CD4-positive, alpha-beta T cell (primary cell): ENCODE measurements around the gene IL1RN. TPM values are rescaled to one million over a fixed set of nuclear protein-coding genes. Genes with fewer than 3 reads are reported as not detected.

Source experiments
- ATAC-seq: fragments of 200-7000 bp; cut with Tn5 transposase; one replicate; pipeline ENCODE4 v1.10.0; 2022; ENCODE audit warnings: mild to moderate bottlenecking; ENCODE audit not compliant: poor library complexity
- CTCF ChIA-PET: fragments of 350-600 bp; sonication (Branson Sonifier 250); formaldehyde crosslinking; loops from one replicate; lab custom pipeline; 2021; ENCODE audit warnings: antibody characterized with exemption, inconsistent platforms; lab: Charles Lee
- POLR2A ChIA-PET: fragments of 350-600 bp; sonication (Branson Sonifier 250); formaldehyde crosslinking; loops from one replicate; lab custom pipeline; 2021; ENCODE audit warnings: antibody characterized with exemption, inconsistent platforms; lab: Charles Lee
- DNase-seq, 14 experiments: peaks; one replicate each; pipeline ENCODE4 v3.0.0-alpha.2; 2013 to 2020; ENCODE audit warnings: mixed read lengths in 2 of 14
- H3K27ac ChIP-seq, 2 donors: one replicate each; pipeline versions ENCODE4 v1.5.1 to v1.7.0; 2013; ENCODE audit warnings: low read length in 2 of 2, low read depth in 1 of 2, mild to moderate bottlenecking in 1 of 2
- H3K27me3 ChIP-seq, 2 experiments: 1 replicate in 1 of 2; 2 replicates in 1 of 2; pipeline versions ENCODE4 v1.6.1 to v1.7.0; 2013; ENCODE audit warnings: low read length in 2 of 2, control low read depth in 1 of 2, mild to moderate bottlenecking in 1 of 2, moderate library complexity in 1 of 2; ENCODE audit not compliant: insufficient read depth in 2 of 2, control insufficient read depth in 1 of 2
- H3K36me3 ChIP-seq: one replicate; pipeline ENCODE4 v1.6.1; 2013; ENCODE audit warnings: low read length, control low read depth; ENCODE audit not compliant: insufficient read depth
- H3K4me1 ChIP-seq: one replicate; pipeline ENCODE4 v1.6.1; 2013; ENCODE audit warnings: low read length, control low read depth; ENCODE audit not compliant: insufficient read depth
- H3K4me3 ChIP-seq: one replicate; pipeline ENCODE4 v1.5.1; 2013; ENCODE audit warnings: mild to moderate bottlenecking, low read length, moderate library complexity
- H3K9me3 ChIP-seq, 2 experiments: 1 replicate in 1 of 2; 2 replicates in 1 of 2; pipeline versions ENCODE4 v1.6.1 to v1.7.0; 2013; ENCODE audit warnings: low read length in 2 of 2, mild to moderate bottlenecking in 2 of 2, control low read depth in 1 of 2, moderate library complexity in 1 of 2; ENCODE audit not compliant: control insufficient read depth in 1 of 2, insufficient read depth in 1 of 2
- H3K27ac Mint-ChIP-seq: one replicate; pipeline ENCODE4 v1.8.0; 2020; ENCODE audit warnings: mixed read lengths
- H3K27me3 Mint-ChIP-seq: one replicate; pipeline ENCODE4 v1.8.0; 2021; ENCODE audit warnings: mixed read lengths
- H3K36me3 Mint-ChIP-seq: one replicate; pipeline ENCODE4 v1.8.0; 2021; ENCODE audit warnings: low read depth, mixed read lengths
- H3K4me1 Mint-ChIP-seq: one replicate; pipeline ENCODE4 v1.8.0; 2021; ENCODE audit warnings: low read depth, mixed read lengths
- H3K4me3 Mint-ChIP-seq: one replicate; pipeline ENCODE4 v1.8.0; 2020; ENCODE audit warnings: mild to moderate bottlenecking, mixed read lengths
- H3K9me3 Mint-ChIP-seq: one replicate; pipeline ENCODE4 v1.8.0; 2020; ENCODE audit warnings: mixed read lengths
- CTCF ChIP-seq: fragments of 200-600 bp; IDR thresholded peaks from one replicate; pipeline ENCODE4 v1.8.0; 2022; ENCODE audit warnings: antibody characterized with exemption, mild to moderate bottlenecking
- intact Hi-C, 2 experiments: fragments of 100-400 bp; cut with DNase I in 1 of 2; cut with micrococcal nuclease in 1 of 2; formaldehyde crosslinking; loops; one replicate each; pipeline versions ENCODE4 v1.15.1 to v1.9.0; 2023 to 2025; cut with DNase I, micrococcal nuclease
- total RNA-seq, 174 experiments: library from RNA in 2 of 174; stranded (reverse) in 2 of 174; gene quantifications; one replicate each; pipeline ENCODE4 v1.2.3 and lab custom pipeline; 2021 to 2026

Gene IL1RN
- total RNA-seq, 2 experiments from 2014 or later, result 0.31 to 0.58 TPM

GRCh38 chr2:113134717-113135116 lies 7.3 kb downstream of the IL1RN start:
- Mint-ChIP-seq H3K36me3 (no peaks in the 10 kb centered on the region), H3K4me3 (no peak overlapping the region), H3K27me3 (no peaks in the 10 kb centered on the region), H3K27ac (no peak overlapping the region), H3K9me3 (no peaks in the 10 kb centered on the region), H3K4me1 (peaks cover 25% of the 10 kb centered on the region)
- H3K4me1 ChIP-seq, result peaks cover 10% of the 10 kb centered on the region
- no peak for TF ChIP-seq CTCF
- H3K4me3 ChIP-seq, result no peak overlapping the region
- no peak for ATAC-seq
- H3K27me3 ChIP-seq, result no peaks in the 10 kb centered on the region
- ChIA-PET CTCF (interaction anchor here (1.0 to 2.6 kb wide), 6 partner anchors 46 to 255 kb away, joined by 3 to 8 read pairs (median 4); no protein-coding TSS in a partner anchor), POLR2A (interaction anchor here (1.6 kb wide), 1 partner anchor 64 kb away, joined by 3 read pairs; no protein-coding TSS in a partner anchor)
- no peaks in the 10 kb centered on the region for H3K9me3 ChIP-seq
- DNase-seq, result no peak
- H3K36me3 ChIP-seq, result no peaks in the 10 kb centered on the region
- H3K27ac ChIP-seq, result no peak overlapping the region
- intact Hi-C loops, result loop anchor here (5.0 to 10.0 kb wide), 2 partner anchors 150 to 258 kb away; no protein-coding TSS in a partner anchor

- no peak overlapping the region for H3K27ac Mint-ChIP-seq
- DNase-seq, result no peak
- Histone ChIP-seq H3K27ac (no peak overlapping the region), H3K4me3 (no peak overlapping the region), H3K36me3 (no peaks in the 10 kb centered on the region), H3K27me3 (no peaks in the 10 kb centered on the region), H3K4me1 (peaks cover 10% of the 10 kb centered on the region), H3K9me3 (no peaks in the 10 kb centered on the region)
- no peak for ATAC-seq
- no peaks in the 10 kb centered on the region for H3K27me3 Mint-ChIP-seq
- H3K36me3 Mint-ChIP-seq, result no peaks in the 10 kb centered on the region
- no peak overlapping the region for H3K4me3 Mint-ChIP-seq
- ChIA-PET CTCF (interaction anchor here (1.0 to 2.6 kb wide), 5 partner anchors 46 to 235 kb away, joined by 3 to 8 read pairs (median 3); no protein-coding TSS in a partner anchor), POLR2A (interaction anchor here (1.6 kb wide), 1 partner anchor 64 kb away, joined by 3 read pairs; no protein-coding TSS in a partner anchor)
- intact Hi-C loops, result loop anchor here (5.0 to 10.0 kb wide), 2 partner anchors 151 to 257 kb away; no protein-coding TSS in a partner anchor
- no peak for TF ChIP-seq CTCF
- H3K9me3 Mint-ChIP-seq, result no peaks in the 10 kb centered on the region
- peaks cover 25% of the 10 kb centered on the region for H3K4me1 Mint-ChIP-seq
These were observed 7.9 kb downstream of the IL1RN start for GRCh38 chr2:113135317-113135716.

DNA sequence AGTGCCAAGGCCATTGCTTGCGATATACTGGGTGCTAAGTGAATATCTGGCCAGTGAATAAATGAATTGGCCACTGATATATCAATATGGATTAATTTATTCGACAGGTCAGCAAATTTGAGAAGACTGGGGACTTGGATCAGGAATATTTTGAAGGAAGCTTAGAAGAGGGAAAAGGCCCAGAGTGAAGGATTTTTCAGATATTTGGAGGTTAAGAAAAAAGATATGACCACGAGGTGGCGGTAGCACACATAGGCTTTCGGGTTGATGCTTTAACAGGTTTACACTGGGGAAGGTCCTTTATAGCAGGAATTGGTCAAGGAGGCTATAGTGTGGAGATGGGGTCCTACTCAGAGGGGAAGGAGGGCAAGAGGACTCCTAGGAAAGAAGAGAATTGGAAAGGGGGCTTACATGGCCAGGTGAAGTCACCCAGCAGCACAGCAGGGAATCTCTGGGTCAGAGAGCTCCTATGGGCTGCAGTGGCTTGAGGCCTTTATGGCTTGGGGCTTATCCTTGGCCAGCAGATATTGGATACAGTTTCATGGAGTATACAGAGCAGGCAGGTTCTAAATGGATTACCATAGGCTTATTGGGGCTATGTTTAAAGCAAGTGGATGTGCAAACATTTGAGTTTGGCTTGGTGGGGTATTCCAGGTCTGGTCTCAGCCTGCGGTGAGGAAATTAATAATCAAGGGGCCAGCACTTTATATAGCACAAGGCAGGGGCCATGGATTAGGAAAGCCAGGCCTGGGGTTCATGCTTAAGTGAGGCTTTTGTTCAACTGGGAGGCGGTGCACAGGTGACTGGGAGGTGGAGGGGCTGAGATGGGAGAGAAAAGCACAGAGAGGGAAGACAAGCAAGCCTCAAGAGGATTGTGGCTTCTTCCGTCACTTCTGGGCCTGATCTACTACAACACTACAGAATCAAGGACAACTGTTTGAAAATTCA lies 9.7 kb downstream of the IL1RN start:
- Histone ChIP-seq H3K36me3 (no peaks in the 10 kb centered on the region), H3K27me3 (no peaks in the 10 kb centered on the region), H3K9me3 (no peaks in the 10 kb centered on the region), H3K27ac (no peak overlapping the region), H3K4me1 (peaks cover 10% of the 10 kb centered on the region), H3K4me3 (no peak overlapping the region)
- TF ChIP-seq CTCF, result peak; percentile 71
- peak in 10 of 14 experiments; percentile 16 to 75 (median 28) for DNase-seq
- intact Hi-C loops, result loop anchor here (1.0 to 10.0 kb wide), 7 partner anchors 62 to 255 kb away; no protein-coding TSS in a partner anchor
- CTCF ChIA-PET, result interaction anchor here (0.8 to 4.3 kb wide), 11 partner anchors 16 to 253 kb away, joined by 3 to 41 read pairs (median 15); partner anchors contain the start of gene PSD4
- H3K4me1 Mint-ChIP-seq, result peaks cover 25% of the 10 kb centered on the region
- H3K27ac Mint-ChIP-seq, result no peak overlapping the region
- POLR2A ChIA-PET, result interaction anchor here (1.0 to 3.8 kb wide), 3 partner anchors 31 to 67 kb away, joined by 3 to 34 read pairs (median 3); partner anchors contain the start of gene PSD4
- H3K27me3 Mint-ChIP-seq, result no peaks in the 10 kb centered on the region
- no peaks in the 10 kb centered on the region for H3K36me3 Mint-ChIP-seq
- no peak overlapping the region for H3K4me3 Mint-ChIP-seq
- no peaks in the 10 kb centered on the region for H3K9me3 Mint-ChIP-seq
- ATAC-seq, result peak; percentile 25
